ENCODE data around the gene LINGO1.

The LINGO1 gene

GRCh38 chr15:77620297-77620696, 12.4 kb downstream of the LINGO1 start:
- Histone ChIP-seq H3K27me3 (ENCODE audit: control insufficient read depth, insufficient read depth, low read length) (no peaks in the 10 kb centered on the region), H3K9ac (ENCODE audit: low read depth, low read length) (no peak overlapping the region), H3K36me3 (ENCODE audit: control insufficient read depth, insufficient read depth, low read length) (peaks cover 2% of the 10 kb centered on the region), H3K4me1 (ENCODE audit: control insufficient read depth, insufficient read depth, low read length) (peaks cover 22% of the 10 kb centered on the region), H3K9me3 (ENCODE audit: control insufficient read depth, insufficient read depth, low read length) (no peaks in the 10 kb centered on the region), H3K4me3 (ENCODE audit: low read depth, low read length) (no peak overlapping the region)

- H3K4me3 ChIP-seq (ENCODE audit: low read depth, low read length), result no peak overlapping the region
- peaks cover 7% of the 10 kb centered on the region for H3K36me3 ChIP-seq (ENCODE audit: control insufficient read depth, insufficient read depth, low read length)
- H3K4me1 ChIP-seq (ENCODE audit: control insufficient read depth, insufficient read depth, low read length), result peaks cover 22% of the 10 kb centered on the region
- H3K9ac ChIP-seq (ENCODE audit: low read depth, low read length), result no peak overlapping the region
- no peaks in the 10 kb centered on the region for H3K9me3 ChIP-seq (ENCODE audit: control insufficient read depth, insufficient read depth, low read length)
- H3K27me3 ChIP-seq (ENCODE audit: control insufficient read depth, insufficient read depth, low read length), result no peaks in the 10 kb centered on the region
Measured at GRCh38 chr15:77619883-77620282, 12.8 kb downstream of the LINGO1 start.

- no peaks in the 10 kb centered on the region for H3K27me3 ChIP-seq (ENCODE audit: control insufficient read depth, insufficient read depth, low read length)
- peaks cover 16% of the 10 kb centered on the region for H3K4me1 ChIP-seq (ENCODE audit: control insufficient read depth, insufficient read depth, low read length)
- H3K4me3 ChIP-seq (ENCODE audit: low read depth, low read length), result no peak overlapping the region
- H3K9me3 ChIP-seq (ENCODE audit: control insufficient read depth, insufficient read depth, low read length), result no peaks in the 10 kb centered on the region
- peaks cover 19% of the 10 kb centered on the region for H3K36me3 ChIP-seq (ENCODE audit: control insufficient read depth, insufficient read depth, low read length)
- H3K9ac ChIP-seq (ENCODE audit: low read depth, low read length), result no peak overlapping the region
Measured at GRCh38 chr15:77617476-77618230, 15.1 kb downstream of the LINGO1 start.

GRCh38 chr15:77616072-77616471, 16.6 kb downstream of the LINGO1 start:
- H3K4me1 ChIP-seq (ENCODE audit: control insufficient read depth, insufficient read depth, low read length), result peaks cover 15% of the 10 kb centered on the region

GRCh38 chr15:77615472-77615871, 17.2 kb downstream of the LINGO1 start:
- Histone ChIP-seq H3K4me1 (ENCODE audit: control insufficient read depth, insufficient read depth, low read length) (peaks cover 16% of the 10 kb centered on the region), H3K9ac (ENCODE audit: low read depth, low read length) (no peak overlapping the region), H3K27me3 (ENCODE audit: control insufficient read depth, insufficient read depth, low read length) (no peaks in the 10 kb centered on the region), H3K4me3 (ENCODE audit: low read depth, low read length) (no peak overlapping the region), H3K36me3 (ENCODE audit: control insufficient read depth, insufficient read depth, low read length) (peaks cover 19% of the 10 kb centered on the region), H3K9me3 (ENCODE audit: control insufficient read depth, insufficient read depth, low read length) (no peaks in the 10 kb centered on the region)

More at GRCh38 chr15:77616072-77616471, 16.6 kb downstream of the LINGO1 start:
- Histone ChIP-seq H3K4me3 (ENCODE audit: low read depth, low read length) (no peak overlapping the region), H3K9ac (ENCODE audit: low read depth, low read length) (no peak overlapping the region), H3K9me3 (ENCODE audit: control insufficient read depth, insufficient read depth, low read length) (no peaks in the 10 kb centered on the region), H3K36me3 (ENCODE audit: control insufficient read depth, insufficient read depth, low read length) (peaks cover 19% of the 10 kb centered on the region), H3K27me3 (ENCODE audit: control insufficient read depth, insufficient read depth, low read length) (no peaks in the 10 kb centered on the region)

- Histone ChIP-seq H3K27me3 (ENCODE audit: control insufficient read depth, insufficient read depth, low read length) (no peaks in the 10 kb centered on the region), H3K9me3 (ENCODE audit: control insufficient read depth, insufficient read depth, low read length) (no peaks in the 10 kb centered on the region), H3K36me3 (ENCODE audit: control insufficient read depth, insufficient read depth, low read length) (peaks cover 19% of the 10 kb centered on the region), H3K9ac (ENCODE audit: low read depth, low read length) (no peak overlapping the region), H3K4me3 (ENCODE audit: low read depth, low read length) (no peak overlapping the region), H3K4me1 (ENCODE audit: control insufficient read depth, insufficient read depth, low read length) (peaks cover 16% of the 10 kb centered on the region)
Measured at GRCh38 chr15:77614251-77614806, 18.4 kb downstream of the LINGO1 start.

GRCh38 chr15:77613814-77614213, 18.9 kb downstream of the LINGO1 start:
- Histone ChIP-seq H3K27me3 (ENCODE audit: control insufficient read depth, insufficient read depth, low read length) (no peaks in the 10 kb centered on the region), H3K9ac (ENCODE audit: low read depth, low read length) (no peak overlapping the region), H3K36me3 (ENCODE audit: control insufficient read depth, insufficient read depth, low read length) (peaks cover 19% of the 10 kb centered on the region), H3K4me3 (ENCODE audit: low read depth, low read length) (no peak overlapping the region), H3K9me3 (ENCODE audit: control insufficient read depth, insufficient read depth, low read length) (no peaks in the 10 kb centered on the region), H3K4me1 (ENCODE audit: control insufficient read depth, insufficient read depth, low read length) (peaks cover 16% of the 10 kb centered on the region)

- no peaks in the 10 kb centered on the region for H3K27me3 ChIP-seq (ENCODE audit: control insufficient read depth, insufficient read depth, low read length)
- no peaks in the 10 kb centered on the region for H3K9me3 ChIP-seq (ENCODE audit: control insufficient read depth, insufficient read depth, low read length)
- H3K4me1 ChIP-seq (ENCODE audit: control insufficient read depth, insufficient read depth, low read length), result peaks cover 16% of the 10 kb centered on the region
- H3K4me3 ChIP-seq (ENCODE audit: low read depth, low read length), result no peak overlapping the region
- H3K9ac ChIP-seq (ENCODE audit: low read depth, low read length), result no peak overlapping the region
- peaks cover 19% of the 10 kb centered on the region for H3K36me3 ChIP-seq (ENCODE audit: control insufficient read depth, insufficient read depth, low read length)
Measured at GRCh38 chr15:77612958-77613601, 19.6 kb downstream of the LINGO1 start.

- Histone ChIP-seq H3K9me3 (ENCODE audit: control insufficient read depth, insufficient read depth, low read length) (no peaks in the 10 kb centered on the region), H3K4me1 (ENCODE audit: control insufficient read depth, insufficient read depth, low read length) (peaks cover 16% of the 10 kb centered on the region), H3K4me3 (ENCODE audit: low read depth, low read length) (no peak overlapping the region), H3K9ac (ENCODE audit: low read depth, low read length) (no peak overlapping the region), H3K36me3 (ENCODE audit: control insufficient read depth, insufficient read depth, low read length) (peaks cover 19% of the 10 kb centered on the region), H3K27me3 (ENCODE audit: control insufficient read depth, insufficient read depth, low read length) (no peaks in the 10 kb centered on the region)
Measured at GRCh38 chr15:77611767-77612166, 20.9 kb downstream of the LINGO1 start.

- Histone ChIP-seq H3K9ac (ENCODE audit: low read depth, low read length) (no peak overlapping the region), H3K4me1 (ENCODE audit: control insufficient read depth, insufficient read depth, low read length) (peaks cover 19% of the 10 kb centered on the region)
Measured at GRCh38 chr15:77610731-77611130, 22.0 kb downstream of the LINGO1 start.

GRCh38 chr15:77609558-77609957, 23.2 kb downstream of the LINGO1 start:
- Histone ChIP-seq H3K4me1 (ENCODE audit: control insufficient read depth, insufficient read depth, low read length) (peaks cover 24% of the 10 kb centered on the region), H3K36me3 (ENCODE audit: control insufficient read depth, insufficient read depth, low read length) (peaks cover 9% of the 10 kb centered on the region), H3K9ac (ENCODE audit: low read depth, low read length) (no peak overlapping the region), H3K27me3 (ENCODE audit: control insufficient read depth, insufficient read depth, low read length) (peaks cover 2% of the 10 kb centered on the region), H3K4me3 (ENCODE audit: low read depth, low read length) (no peak overlapping the region), H3K9me3 (ENCODE audit: control insufficient read depth, insufficient read depth, low read length) (no peaks in the 10 kb centered on the region)

More at GRCh38 chr15:77610731-77611130, 22.0 kb downstream of the LINGO1 start:
- no peaks in the 10 kb centered on the region for H3K9me3 ChIP-seq (ENCODE audit: control insufficient read depth, insufficient read depth, low read length)
- H3K36me3 ChIP-seq (ENCODE audit: control insufficient read depth, insufficient read depth, low read length), result peaks cover 17% of the 10 kb centered on the region
- H3K27me3 ChIP-seq (ENCODE audit: control insufficient read depth, insufficient read depth, low read length), result no peaks in the 10 kb centered on the region
- H3K4me3 ChIP-seq (ENCODE audit: low read depth, low read length), result no peak overlapping the region

GRCh38 chr15:77608774-77609173, 23.9 kb downstream of the LINGO1 start:
- Histone ChIP-seq H3K36me3 (ENCODE audit: control insufficient read depth, insufficient read depth, low read length) (peaks cover 2% of the 10 kb centered on the region), H3K4me1 (ENCODE audit: control insufficient read depth, insufficient read depth, low read length) (peaks cover 24% of the 10 kb centered on the region), H3K9ac (ENCODE audit: low read depth, low read length) (no peak overlapping the region), H3K4me3 (ENCODE audit: low read depth, low read length) (no peak overlapping the region), H3K9me3 (ENCODE audit: control insufficient read depth, insufficient read depth, low read length) (no peaks in the 10 kb centered on the region), H3K27me3 (ENCODE audit: control insufficient read depth, insufficient read depth, low read length) (peaks cover 2% of the 10 kb centered on the region)

Data from iPS-15b (cell line).